NCI-H1694 treated with DMSO at 0.1 percent for 48 hours (cell line): Measurements from ENCODE around the gene LRRC32.

ENCODE experiments used
- DNase-seq: peaks from one replicate; lab custom pipeline; 2025; lab: John Stamatoyannopoulos, UW

Gene LRRC32

GRCh38 chr11:76678321-76678720, 7.8 kb upstream of the LRRC32 start:
- DNase-seq = no peak

GRCh38 chr11:76677458-76677765, 6.9 kb upstream of the LRRC32 start:
- DNase-seq = no peak

- no peak for DNase-seq
Measured at GRCh38 chr11:76676636-76677457, 6.3 kb upstream of the LRRC32 start.

GRCh38 chr11:76674517-76675400, 4.2 kb upstream of the LRRC32 start:
- DNase-seq = no peak

- no peak for DNase-seq
Measured at GRCh38 chr11:76673176-76674142, 2.9 kb upstream of the LRRC32 start.

GRCh38 chr11:76672431-76673175, 2.1 kb upstream of the LRRC32 start:
- DNase-seq = no peak

GRCh38 chr11:76671626-76672309, 1.2 kb upstream of the LRRC32 start:
- no peak for DNase-seq

- DNase-seq = no peak
Measured at GRCh38 chr11:76671237-76671592, 668 bp upstream of the LRRC32 start.

GRCh38 chr11:76669901-76670484, 554 bp downstream of the LRRC32 start:
- no peak for DNase-seq

GRCh38 chr11:76668362-76669155, 2.0 kb downstream of the LRRC32 start:
- DNase-seq = no peak

- DNase-seq = no peak
Measured at GRCh38 chr11:76667856-76668255, 2.7 kb downstream of the LRRC32 start.

GRCh38 chr11:76667271-76667818, 3.2 kb downstream of the LRRC32 start:
- DNase-seq = no peak

- no peak for DNase-seq
Measured at GRCh38 chr11:76666830-76667229, 3.7 kb downstream of the LRRC32 start.

- DNase-seq = no peak
Measured at GRCh38 chr11:76666408-76666807, 4.1 kb downstream of the LRRC32 start.

GRCh38 chr11:76665921-76666351, 4.6 kb downstream of the LRRC32 start:
- no peak for DNase-seq

GRCh38 chr11:76665172-76665571, 5.4 kb downstream of the LRRC32 start:
- no peak for DNase-seq

- no peak for DNase-seq
Measured at GRCh38 chr11:76664578-76665061, 5.9 kb downstream of the LRRC32 start.

- no peak for DNase-seq
Measured at GRCh38 chr11:76663912-76664440, 6.6 kb downstream of the LRRC32 start.

GRCh38 chr11:76663486-76663810, 7.1 kb downstream of the LRRC32 start:
- no peak for DNase-seq
